ENCODE data around the gene GABRB3. TPM values are rescaled to one million over a fixed set of nuclear protein-coding genes. Genes with fewer than 3 reads are reported as not detected.
A peak's percentile ranks its signal among the peaks of the same experiment; 100 is the strongest.

Gene GABRB3
- total RNA-seq, 4 donors from 2014 or later = 15.0 to 46.7 (median 20.6) TPM

GRCh38 chr15:26682598-26683164 lies 90.2 kb downstream of the GABRB3 start:
- H3K4me3 ChIP-seq (replicated peaks in 1 of 3) = no peak overlapping the region
- H3K36me3 ChIP-seq = no peaks in the 10 kb centered on the region
- peaks cover 18 to 28% of the 10 kb centered on the region in 2 donors for H3K4me1 ChIP-seq
- no peaks in the 10 kb centered on the region for H3K27me3 ChIP-seq
- 51 to 71% methylated on average over 3 to 4 of the region's 5 CpGs for WGBS, 2 donors
- no peaks in the 10 kb centered on the region for H3K9me3 ChIP-seq
- peak in 1 of 2 donors; percentile 25 for DNase-seq
- intact Hi-C loops (cut with DNase I) = no loop called here
- H3K27ac ChIP-seq = no peak overlapping the region
- TF ChIP-seq POLR2A (IDR thresholded peaks at IDR 0.05) (no peak), CTCF (IDR thresholded peaks at IDR 0.05) (no peak)

- Histone ChIP-seq H3K27ac (no peak overlapping the region), H3K27me3 (no peaks in the 10 kb centered on the region), H3K4me3 (replicated peaks in 1 of 3) (no peak overlapping the region), H3K36me3 (no peaks in the 10 kb centered on the region), H3K9me3 (no peaks in the 10 kb centered on the region), H3K4me1 (peaks cover 18 to 28% of the 10 kb centered on the region in 2 donors)
- no peak for TF ChIP-seq POLR2A (IDR thresholded peaks at IDR 0.05)
- TF ChIP-seq CTCF (IDR thresholded peaks at IDR 0.05) = no peak
- intact Hi-C loops (cut with DNase I) = no loop called here
- DNase-seq = no peak
- WGBS, 2 donors = 88 to 94% methylated on average over 3 of the region's 3 CpGs
Measured at GRCh38 chr15:26679927-26680326, 92.9 kb downstream of the GABRB3 start.

- H3K4me1 ChIP-seq = peaks cover 7 to 12% of the 10 kb centered on the region in 2 donors
- no peak overlapping the region for H3K4me3 ChIP-seq (replicated peaks in 1 of 3)
- no peaks in the 10 kb centered on the region for H3K9me3 ChIP-seq
- no peaks in the 10 kb centered on the region for H3K27me3 ChIP-seq
- H3K27ac ChIP-seq = no peak overlapping the region
- intact Hi-C loops (cut with DNase I) = no loop called here
- DNase-seq = no peak
- H3K36me3 ChIP-seq = no peaks in the 10 kb centered on the region
- no peak for TF ChIP-seq CTCF (IDR thresholded peaks at IDR 0.05)
- no peak for TF ChIP-seq POLR2A (IDR thresholded peaks at IDR 0.05)
- 55 to 59% methylated on average over 3 of the region's 3 CpGs for WGBS, 2 donors
Measured at GRCh38 chr15:26676115-26676514, 96.8 kb downstream of the GABRB3 start.

- no peaks in the 10 kb centered on the region for H3K27me3 ChIP-seq
- intact Hi-C loops (cut with DNase I) = no loop called here
- H3K36me3 ChIP-seq = no peaks in the 10 kb centered on the region
- H3K4me3 ChIP-seq (replicated peaks in 1 of 3) = no peak overlapping the region
- no peak for DNase-seq
- TF ChIP-seq CTCF (IDR thresholded peaks at IDR 0.05) (no peak), POLR2A (IDR thresholded peaks at IDR 0.05) (no peak)
- H3K4me1 ChIP-seq = peaks cover 0 to 7% of the 10 kb centered on the region in 2 donors
- no peak overlapping the region for H3K27ac ChIP-seq
- 66 to 83% methylated on average over 4 of the region's 4 CpGs for WGBS, 2 donors
- no peaks in the 10 kb centered on the region for H3K9me3 ChIP-seq
Measured at GRCh38 chr15:26674467-26674866, 98.4 kb downstream of the GABRB3 start.

- WGBS, 2 donors = 80 to 91% methylated on average over 5 of the region's 5 CpGs
- intact Hi-C loops (cut with DNase I) = no loop called here
- H3K4me1 ChIP-seq = peaks cover 0 to 3% of the 10 kb centered on the region in 2 donors
- no peaks in the 10 kb centered on the region for H3K27me3 ChIP-seq
- no peak for TF ChIP-seq CTCF (IDR thresholded peaks at IDR 0.05)
- no peak for DNase-seq
- no peak overlapping the region for H3K4me3 ChIP-seq (replicated peaks in 1 of 3)
- H3K9me3 ChIP-seq = no peaks in the 10 kb centered on the region
- no peak overlapping the region for H3K27ac ChIP-seq
- H3K36me3 ChIP-seq = no peaks in the 10 kb centered on the region
Measured at GRCh38 chr15:26673445-26673844, 99.4 kb downstream of the GABRB3 start.

Measured in thyroid gland (tissue), 4 donors.